HG02642 (cell line): ENCODE data around the gene ROR2.

Experiments used
- ATAC-seq: cut with Tn5 transposase; IDR thresholded peaks from one replicate; pipeline ENCODE4 v1.9.1; 2021; ENCODE audit warnings: mild to moderate bottlenecking; ENCODE audit not compliant: unreplicated experiment, poor library complexity

ROR2 gene

DNA sequence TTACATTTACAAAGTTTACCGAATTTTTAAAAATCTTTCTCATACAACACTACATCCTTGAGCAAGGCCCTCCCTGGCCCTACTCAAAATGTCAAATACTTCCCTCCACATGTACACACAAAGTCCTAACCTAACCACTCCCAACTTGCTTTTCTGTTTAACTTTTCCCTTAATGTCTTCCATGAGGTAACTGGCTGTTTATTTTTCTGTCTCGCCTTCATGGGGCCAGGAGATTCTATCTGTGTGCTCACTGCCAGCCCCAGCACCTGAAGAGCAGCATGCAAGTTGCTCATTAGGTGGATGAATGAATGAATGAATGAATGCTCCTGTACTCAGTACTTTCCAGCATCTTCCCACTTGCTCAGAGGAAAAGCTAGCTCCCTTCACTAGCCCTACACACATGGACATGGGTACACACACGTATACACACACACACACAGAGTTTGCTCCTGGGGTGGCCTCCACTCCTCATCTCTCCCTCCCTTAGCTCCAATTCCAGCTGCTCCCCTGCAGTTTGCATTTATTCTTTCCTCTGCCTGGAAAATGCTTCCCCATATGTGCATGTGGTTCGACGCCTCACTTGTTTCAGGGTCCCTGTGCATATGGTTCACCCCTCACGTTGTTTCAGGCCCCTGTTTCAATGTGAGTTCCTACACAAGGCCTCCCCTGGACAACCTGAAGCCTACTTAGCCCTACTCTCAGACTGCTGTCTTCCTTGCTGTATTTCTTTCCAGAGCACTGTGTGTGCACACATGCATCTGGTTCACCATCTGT is 165.2 kb downstream of the ROR2 start:
- ATAC-seq, result no peak

DNA sequence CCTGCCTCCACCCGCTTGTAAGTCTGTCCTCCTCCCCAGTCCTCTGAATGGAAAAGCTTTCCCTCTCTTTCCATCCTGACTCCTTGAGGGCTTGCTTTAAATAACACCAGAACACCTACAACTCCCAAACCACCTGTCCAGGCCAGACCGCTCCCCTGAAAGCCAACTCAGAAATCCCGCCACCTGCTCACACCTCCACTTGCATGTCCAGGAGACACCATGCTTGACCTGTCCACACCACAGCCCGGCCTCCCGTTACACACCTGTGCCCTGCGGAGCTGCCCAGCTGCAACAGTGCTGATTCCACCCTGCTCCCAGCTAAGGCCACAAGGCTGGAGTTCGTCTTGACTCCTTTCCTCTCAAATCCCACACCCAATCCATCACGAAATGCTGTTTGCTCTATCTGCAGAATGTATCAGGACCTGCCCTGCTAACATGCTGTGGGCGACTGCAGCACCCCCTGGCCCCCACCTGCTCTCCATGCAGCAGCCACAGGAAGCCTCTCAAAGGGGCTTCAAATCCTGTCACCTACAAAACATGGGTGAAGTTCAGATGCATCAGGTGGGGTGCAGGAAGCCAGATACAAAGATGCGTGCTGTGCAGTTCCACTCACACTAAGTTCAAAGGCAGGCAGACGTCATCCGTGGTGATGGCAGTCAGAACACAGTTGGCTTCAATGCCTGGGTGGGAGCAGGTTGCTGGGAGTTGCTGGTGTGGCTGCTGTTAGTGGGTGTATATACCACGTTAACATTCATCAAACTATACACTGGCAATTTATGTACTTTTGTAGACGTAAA is 166.0 kb downstream of the ROR2 start:
- no peak for ATAC-seq

- no peak for ATAC-seq
Measured at GRCh38 chr9:91783411-91783810, 166.6 kb downstream of the ROR2 start.

- ATAC-seq, result no peak
Measured at GRCh38 chr9:91782708-91783214, 167.3 kb downstream of the ROR2 start.

GRCh38 chr9:91781906-91782305 is 168.1 kb downstream of the ROR2 start:
- ATAC-seq, result no peak

- ATAC-seq, result no peak
Measured at GRCh38 chr9:91781116-91781515, 168.9 kb downstream of the ROR2 start.

DNA sequence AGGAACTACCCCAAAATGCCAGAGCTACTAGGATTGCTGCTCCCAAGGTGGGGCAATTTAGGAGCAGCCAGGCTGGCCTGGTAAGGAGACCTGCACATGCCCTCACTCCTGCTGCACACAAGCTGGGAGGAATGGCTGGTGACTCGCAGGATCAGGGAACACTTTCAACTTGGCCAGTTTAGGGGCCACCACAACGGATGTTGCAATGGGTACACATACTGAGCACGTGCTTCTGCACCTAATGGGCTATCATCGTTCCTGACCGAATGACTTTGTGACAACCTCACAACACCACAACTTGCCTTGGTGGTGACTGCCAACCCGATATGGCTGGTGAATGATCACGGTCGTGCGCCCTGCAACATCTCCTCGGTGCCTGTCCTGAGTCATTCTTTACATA is 172.0 kb downstream of the ROR2 start:
- no peak for ATAC-seq

- no peak for ATAC-seq
Measured at GRCh38 chr9:91777292-91777830, 172.7 kb downstream of the ROR2 start.

GRCh38 chr9:91776409-91777291 is 173.4 kb downstream of the ROR2 start:
- ATAC-seq, result no peak

- no peak for ATAC-seq
Measured at GRCh38 chr9:91775708-91776028, 174.4 kb downstream of the ROR2 start.

DNA sequence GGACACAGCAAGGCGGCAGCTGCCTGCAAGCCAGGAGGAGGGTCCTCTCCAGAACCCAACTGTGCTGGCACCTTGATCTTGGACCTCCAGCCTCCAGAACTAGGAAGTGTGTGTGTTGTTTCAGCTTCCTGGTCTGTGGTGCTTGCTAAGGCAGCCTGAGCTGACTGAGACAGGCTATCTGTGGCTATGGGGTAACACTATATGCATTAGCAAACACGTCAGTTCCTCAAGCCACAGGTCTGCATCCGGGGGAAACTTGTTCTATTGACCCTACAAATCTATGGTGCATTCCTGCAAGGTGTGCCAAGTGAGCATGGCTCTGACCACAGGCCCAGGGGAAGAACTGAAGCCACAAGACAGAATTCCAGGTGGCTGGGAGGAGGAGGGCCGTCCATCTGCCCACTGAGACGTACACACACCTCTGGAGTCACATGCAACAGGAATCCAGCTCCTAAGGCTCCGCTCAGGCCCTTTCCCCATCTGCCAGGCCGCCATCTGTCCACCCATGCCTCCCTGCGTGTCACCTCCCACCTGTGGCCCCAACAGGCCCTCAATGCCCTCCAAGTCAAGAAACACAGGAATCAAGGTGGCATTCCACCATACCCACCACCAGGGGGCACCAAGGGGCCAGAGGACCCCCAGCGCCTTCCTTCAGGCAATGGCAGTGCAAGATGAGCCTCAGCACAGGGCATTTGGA is 174.9 kb downstream of the ROR2 start:
- ATAC-seq, result no peak

DNA sequence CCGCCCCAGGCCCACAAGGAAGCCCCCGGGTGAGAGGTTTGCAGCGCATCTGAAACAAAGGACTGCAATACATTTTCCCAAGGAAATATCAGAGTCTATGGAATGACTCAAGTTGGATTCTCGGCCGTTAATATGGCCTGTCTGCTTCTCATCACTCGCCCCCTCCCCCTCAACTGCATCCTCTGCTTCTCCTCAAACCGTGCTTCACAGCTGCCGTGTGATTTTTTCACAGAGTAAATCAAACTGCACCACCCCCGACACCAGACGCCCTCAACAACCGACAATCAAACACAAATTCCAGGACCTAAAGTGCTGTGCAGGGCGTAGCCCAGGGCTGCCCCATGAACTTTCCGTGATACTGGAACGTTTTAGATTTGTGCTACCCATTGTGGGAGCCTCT is 176.9 kb downstream of the ROR2 start:
- no peak for ATAC-seq

- no peak for ATAC-seq
Measured at GRCh38 chr9:91771864-91772263, 178.2 kb downstream of the ROR2 start.

GRCh38 chr9:91771027-91771426 is 179.0 kb downstream of the ROR2 start:
- ATAC-seq, result no peak

GRCh38 chr9:91770229-91770628 is 179.8 kb downstream of the ROR2 start:
- ATAC-seq, result no peak

DNA sequence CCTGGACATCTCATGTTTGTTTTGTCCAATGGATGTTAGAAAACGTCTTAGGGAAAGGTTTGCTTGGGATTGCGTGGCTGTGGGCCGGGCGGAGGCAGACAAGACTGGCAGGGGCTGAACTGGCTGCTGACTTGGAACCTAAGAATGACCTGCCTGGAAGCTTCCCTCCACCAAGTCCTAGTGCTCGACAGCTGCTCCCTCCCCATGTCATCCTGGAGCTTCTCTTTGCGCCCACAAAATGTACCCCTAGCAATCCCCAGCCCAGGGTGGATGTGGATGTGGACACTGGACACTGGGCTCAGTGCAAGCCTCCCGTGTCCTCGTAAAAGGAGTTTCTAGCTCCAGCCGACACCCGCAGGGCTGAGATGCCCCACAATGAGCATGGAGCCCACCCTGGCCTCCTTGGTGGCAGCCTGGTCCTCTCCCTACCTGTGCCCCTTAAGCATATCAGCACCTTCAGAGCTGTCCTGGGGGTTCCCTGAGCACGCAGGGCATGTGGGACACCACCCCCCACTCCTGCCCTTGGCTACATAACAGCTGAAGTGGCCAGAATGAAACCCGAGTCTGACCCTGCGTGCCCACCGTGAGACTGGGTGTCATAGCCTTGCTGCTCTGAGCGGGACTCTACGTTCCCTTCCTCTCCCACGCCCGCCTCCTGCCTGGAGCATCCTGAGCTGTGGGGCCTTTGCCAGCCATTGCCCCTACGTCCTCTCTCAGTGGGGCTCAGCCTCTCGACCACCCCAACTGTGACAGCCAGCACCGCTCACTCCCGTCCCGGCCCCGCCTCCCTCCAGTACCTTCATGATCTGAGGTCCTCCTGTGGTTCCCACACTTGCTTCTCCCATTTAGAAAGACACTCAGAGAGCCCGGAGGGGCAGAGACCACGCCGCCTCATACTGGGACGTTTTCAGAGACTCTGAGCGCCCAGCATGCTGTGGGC is 180.8 kb downstream of the ROR2 start:
- ATAC-seq, result no peak

GRCh38 chr9:91768507-91768906 is 181.5 kb downstream of the ROR2 start:
- no peak for ATAC-seq

DNA sequence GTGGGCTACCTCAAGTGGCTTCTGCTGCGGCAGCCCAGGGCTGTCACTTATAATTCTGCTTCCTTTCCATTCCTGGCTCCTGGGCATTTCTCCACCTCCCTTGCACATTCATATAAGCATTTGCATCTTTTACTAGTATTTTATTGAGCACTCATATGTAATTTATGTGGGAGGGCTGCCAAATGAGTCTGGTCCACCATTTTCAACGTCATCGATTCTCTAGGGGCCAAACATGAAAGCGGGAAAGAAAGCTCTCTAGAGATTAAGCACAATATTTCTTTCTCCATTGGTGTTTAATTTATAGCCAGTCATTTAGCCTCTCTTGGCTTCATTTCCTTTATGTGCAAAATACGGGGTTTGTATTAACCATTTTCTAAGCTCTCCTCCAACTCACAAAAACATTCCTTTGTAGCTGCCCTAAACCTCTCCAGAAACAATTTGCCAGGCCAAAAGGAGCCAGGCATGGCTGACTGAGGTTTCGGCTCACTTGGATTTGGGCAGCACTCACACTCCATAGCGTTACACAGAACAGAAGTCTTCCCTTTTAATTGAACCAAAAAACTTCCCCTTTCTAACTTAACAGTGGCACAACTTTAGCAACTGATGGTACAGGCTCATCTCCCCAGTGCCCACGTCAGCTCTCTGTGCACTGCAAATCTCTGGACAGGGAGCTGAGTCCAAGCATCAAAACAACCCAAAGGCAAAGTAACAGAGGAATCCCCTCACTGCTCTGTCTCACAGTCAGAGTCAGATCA is 183.5 kb downstream of the ROR2 start:
- no peak for ATAC-seq
